OCI-LY1 (cell line): ENCODE measurements around the gene TGM2.

Experiments used
- CTCF ChIP-seq: fragments of 200-600 bp; sonication (generic), shearing (Covaris generic); IDR thresholded peaks from 2 replicates; pipeline ENCODE4 v1.5.1; 2017; ENCODE audit warnings: mild to moderate bottlenecking, antibody characterized with exemption, low read length, moderate library complexity, mixed read lengths
- EZH2 ChIP-seq: fragments of 200-600 bp; sonication (generic), shearing (Covaris generic); IDR thresholded peaks from 2 replicates; pipeline ENCODE4 v1.8.0; 2017; ENCODE audit warnings: borderline replicate concordance, mixed run types, mild to moderate bottlenecking, antibody characterized with exemption, low read length, moderate library complexity, mixed read lengths

GRCh38 chr20:38203337-38203980 is 38.4 kb upstream of the TGM2 start:
- no peak for TF ChIP-seq CTCF
- no peak for TF ChIP-seq EZH2
